Measurements from ENCODE around the gene UNC5CL.

Gene UNC5CL

DNA sequence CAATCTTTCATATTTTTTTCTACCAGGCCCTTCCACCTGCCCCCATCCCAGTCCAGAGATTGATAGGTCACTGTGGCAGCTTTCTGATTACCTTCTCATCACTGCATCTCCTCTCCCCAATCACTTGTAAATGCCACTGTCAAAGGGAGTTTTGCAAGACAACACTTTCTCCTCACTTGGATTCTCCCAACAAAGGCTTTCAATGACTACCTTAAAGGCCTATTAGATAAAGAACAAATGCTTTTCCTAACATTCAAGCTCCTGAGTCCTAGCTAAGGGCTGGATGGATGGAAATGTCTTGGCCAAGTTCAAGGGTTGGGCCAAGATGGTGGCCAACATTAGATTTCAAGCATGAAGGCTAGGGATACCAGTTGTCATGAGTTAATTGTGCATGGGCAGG is 55.3 kb downstream of the UNC5CL start:
- TF ChIP-seq, protein P1, sequence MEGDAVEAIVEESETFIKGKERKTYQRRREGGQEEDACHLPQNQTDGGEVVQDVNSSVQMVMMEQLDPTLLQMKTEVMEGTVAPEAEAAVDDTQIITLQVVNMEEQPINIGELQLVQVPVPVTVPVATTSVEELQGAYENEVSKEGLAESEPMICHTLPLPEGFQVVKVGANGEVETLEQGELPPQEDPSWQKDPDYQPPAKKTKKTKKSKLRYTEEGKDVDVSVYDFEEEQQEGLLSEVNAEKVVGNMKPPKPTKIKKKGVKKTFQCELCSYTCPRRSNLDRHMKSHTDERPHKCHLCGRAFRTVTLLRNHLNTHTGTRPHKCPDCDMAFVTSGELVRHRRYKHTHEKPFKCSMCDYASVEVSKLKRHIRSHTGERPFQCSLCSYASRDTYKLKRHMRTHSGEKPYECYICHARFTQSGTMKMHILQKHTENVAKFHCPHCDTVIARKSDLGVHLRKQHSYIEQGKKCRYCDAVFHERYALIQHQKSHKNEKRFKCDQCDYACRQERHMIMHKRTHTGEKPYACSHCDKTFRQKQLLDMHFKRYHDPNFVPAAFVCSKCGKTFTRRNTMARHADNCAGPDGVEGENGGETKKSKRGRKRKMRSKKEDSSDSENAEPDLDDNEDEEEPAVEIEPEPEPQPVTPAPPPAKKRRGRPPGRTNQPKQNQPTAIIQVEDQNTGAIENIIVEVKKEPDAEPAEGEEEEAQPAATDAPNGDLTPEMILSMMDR (IDR thresholded peaks at IDR 0.05; ENCODE audit: insufficient read depth, missing control alignments) = no peak
- FAIRE-seq = no peak

DNA sequence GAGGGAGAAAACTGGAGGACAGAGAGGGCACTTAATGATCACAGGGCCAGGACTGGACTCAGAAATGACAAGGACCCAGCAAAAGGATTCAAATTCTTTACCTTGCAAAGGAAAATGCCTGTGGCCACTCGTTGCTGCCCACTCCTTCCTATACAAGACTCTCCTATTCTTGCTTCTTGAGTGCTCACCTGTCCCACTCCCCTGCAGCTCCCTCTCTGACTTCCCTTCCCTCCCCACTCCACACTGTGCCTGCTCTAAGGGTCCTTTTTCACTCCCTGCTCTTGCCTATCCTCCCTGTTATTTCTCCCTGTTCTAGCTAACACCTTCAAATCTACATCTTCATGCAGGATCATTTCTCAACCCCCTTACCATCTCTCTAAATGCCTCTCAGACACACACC is 56.1 kb downstream of the UNC5CL start:
- TF ChIP-seq, protein P1 (IDR thresholded peaks at IDR 0.05; ENCODE audit: insufficient read depth, missing control alignments) = no peak
- no peak for FAIRE-seq
- no peak for DNase-seq (ENCODE audit: insufficient read length, low spot score)

More for the DNA sequence above, 55.3 kb downstream of the UNC5CL start:
- DNase-seq (ENCODE audit: insufficient read length, low spot score) = no peak

DNA sequence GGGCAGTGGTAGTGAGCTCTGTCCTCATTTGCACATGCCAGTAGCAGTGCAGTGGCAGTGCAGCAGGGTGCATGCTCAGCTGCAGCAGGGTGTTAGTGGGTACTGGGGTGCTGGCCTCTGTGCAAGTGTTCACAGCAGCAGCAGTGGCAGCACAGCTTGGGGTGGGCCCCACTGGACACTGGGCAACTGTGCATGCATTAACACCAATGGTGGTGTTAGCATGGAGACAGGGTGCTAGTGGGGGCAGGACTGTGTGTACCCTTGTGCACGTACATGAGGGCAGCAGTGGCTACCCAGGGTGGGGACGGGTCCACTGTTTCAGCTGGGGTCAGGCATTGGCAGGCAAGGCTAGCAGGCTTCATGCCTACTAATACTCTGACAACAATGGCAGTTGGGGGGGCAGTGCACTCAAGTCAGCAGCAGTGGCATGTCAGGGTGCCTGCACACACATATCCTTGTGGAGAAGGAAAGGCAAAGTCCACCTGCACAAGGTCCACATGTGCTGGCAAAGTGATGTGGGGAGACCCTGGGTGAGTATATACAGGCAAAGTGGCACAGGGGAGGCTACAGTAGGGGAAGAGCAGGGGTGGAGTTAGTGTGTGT is 60.2 kb downstream of the UNC5CL start:
- TF ChIP-seq, protein P1 (IDR thresholded peaks at IDR 0.05; ENCODE audit: insufficient read depth, missing control alignments) = no peak
- no peak for FAIRE-seq

DNA sequence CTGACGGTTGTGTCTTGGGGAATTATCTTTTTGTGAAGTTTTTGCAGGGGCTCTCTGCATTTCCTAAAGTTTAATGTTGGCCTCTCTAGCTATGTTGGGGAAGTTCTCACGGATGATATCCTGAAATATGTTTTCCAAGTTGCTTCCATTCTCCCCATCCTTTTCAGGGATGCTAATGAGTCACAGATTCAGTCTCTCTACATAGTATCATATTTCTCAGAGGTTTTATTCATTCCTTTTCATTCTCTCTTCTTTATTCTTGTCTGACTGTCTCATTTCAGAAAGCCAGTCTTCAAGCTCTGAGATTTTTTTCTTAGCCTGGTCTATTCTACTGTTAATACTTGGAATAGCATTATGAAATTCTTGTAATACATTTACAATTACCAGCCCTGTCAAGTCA is 61.3 kb downstream of the UNC5CL start:
- FAIRE-seq = no peak
- TF ChIP-seq, protein P1 (IDR thresholded peaks at IDR 0.05; ENCODE audit: insufficient read depth, missing control alignments) = no peak

More for the DNA sequence above, 60.2 kb downstream of the UNC5CL start:
- DNase-seq (ENCODE audit: insufficient read length, low spot score) = no peak

DNA sequence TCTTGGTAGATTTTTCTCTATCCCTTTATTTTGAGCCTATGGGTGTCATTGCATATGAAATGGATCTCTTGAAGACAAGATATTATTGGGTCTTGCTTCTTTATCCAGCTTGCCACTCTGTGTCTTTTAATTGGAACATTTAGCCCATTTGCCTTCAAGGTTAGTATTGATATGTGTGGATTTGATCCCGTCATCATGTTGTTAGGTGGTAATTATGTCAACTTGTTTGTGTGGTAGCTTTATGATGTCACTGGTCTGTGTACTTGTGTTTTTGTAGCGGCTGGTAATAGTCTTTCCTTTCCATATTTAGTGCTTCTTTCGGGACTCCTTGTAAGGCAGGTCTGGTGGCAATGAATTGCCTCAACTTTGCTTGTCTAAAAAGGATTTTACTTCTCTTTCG is 61.9 kb downstream of the UNC5CL start:
- TF ChIP-seq, protein P1 (IDR thresholded peaks at IDR 0.05; ENCODE audit: insufficient read depth, missing control alignments) = no peak
- DNase-seq (ENCODE audit: insufficient read length, low spot score) (no peak), FAIRE-seq (no peak)

More for the DNA sequence above, 61.3 kb downstream of the UNC5CL start:
- no peak for DNase-seq (ENCODE audit: insufficient read length, low spot score)
